Measurements from ENCODE around the gene UBAC1.
"Not testable (repeated sequence)": the region's sequence is repeated elsewhere in the genome, so short reads cannot be mapped to it uniquely, and the experiment has no call there.

Gene UBAC1

GRCh38 chr9:135950135-135950682 lies 11.0 kb downstream of the UBAC1 start:
- H3K36me3 ChIP-seq (ENCODE audit: insufficient read depth, low read length), result peaks cover 23% of the 10 kb centered on the region

DNA sequence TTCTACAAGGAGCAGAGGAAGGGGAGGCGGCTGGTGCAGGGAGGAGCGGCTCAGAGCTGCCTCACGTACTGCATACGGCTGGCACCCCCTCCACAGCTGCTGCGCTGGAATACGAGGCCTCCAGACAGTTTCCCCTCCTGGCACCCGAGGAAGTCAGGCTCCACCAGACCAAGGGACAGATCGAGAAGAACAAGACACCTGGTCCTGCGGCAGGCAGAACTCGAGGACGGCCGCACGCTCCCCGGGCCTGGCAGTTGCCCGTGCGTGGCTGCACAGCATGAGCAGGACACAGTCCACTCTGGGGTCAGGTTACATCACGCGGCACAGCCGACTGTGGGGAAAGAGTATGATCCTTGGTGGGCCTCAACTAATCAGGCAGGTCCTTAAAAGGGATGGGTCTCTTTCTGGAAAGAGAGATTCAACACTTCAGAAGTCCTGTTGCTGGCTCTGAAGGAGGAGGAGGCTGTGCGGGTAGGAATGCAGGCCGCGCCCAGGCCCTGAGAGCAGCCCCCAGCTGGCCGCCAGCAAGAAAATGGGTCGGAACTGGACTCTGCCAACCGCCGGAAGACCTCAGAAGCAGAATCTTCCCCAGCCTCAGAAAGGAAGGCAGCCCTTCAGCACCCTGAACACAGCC lies 11.6 kb downstream of the UBAC1 start:
- Histone ChIP-seq H3K9me3 (ENCODE audit: control insufficient read depth, insufficient read depth, low read length) (no peaks in the 10 kb centered on the region), H3K36me3 (ENCODE audit: insufficient read depth, low read length) (peaks cover 23% of the 10 kb centered on the region), H3K4me1 (ENCODE audit: insufficient read depth, low read length) (no peaks in the 10 kb centered on the region), H3K9ac (ENCODE audit: low read depth, low read length) (no peak overlapping the region)

More at GRCh38 chr9:135950135-135950682, 11.0 kb downstream of the UBAC1 start:
- Histone ChIP-seq H3K9me3 (ENCODE audit: control insufficient read depth, insufficient read depth, low read length) (no peaks in the 10 kb centered on the region), H3K9ac (ENCODE audit: low read depth, low read length) (no peak overlapping the region), H3K4me1 (ENCODE audit: insufficient read depth, low read length) (no peaks in the 10 kb centered on the region)

- Histone ChIP-seq H3K36me3 (ENCODE audit: insufficient read depth, low read length) (peaks cover 23% of the 10 kb centered on the region), H3K9me3 (ENCODE audit: control insufficient read depth, insufficient read depth, low read length) (no peaks in the 10 kb centered on the region), H3K4me1 (ENCODE audit: insufficient read depth, low read length) (no peaks in the 10 kb centered on the region), H3K9ac (ENCODE audit: low read depth, low read length) (no peak overlapping the region)
Observed at GRCh38 chr9:135948968-135949367, 12.2 kb downstream of the UBAC1 start.

GRCh38 chr9:135948446-135948845 lies 12.7 kb downstream of the UBAC1 start:
- Histone ChIP-seq H3K9ac (ENCODE audit: low read depth, low read length) (no peak overlapping the region), H3K4me1 (ENCODE audit: insufficient read depth, low read length) (no peaks in the 10 kb centered on the region), H3K36me3 (ENCODE audit: insufficient read depth, low read length) (peaks cover 20% of the 10 kb centered on the region), H3K9me3 (ENCODE audit: control insufficient read depth, insufficient read depth, low read length) (no peaks in the 10 kb centered on the region)

DNA sequence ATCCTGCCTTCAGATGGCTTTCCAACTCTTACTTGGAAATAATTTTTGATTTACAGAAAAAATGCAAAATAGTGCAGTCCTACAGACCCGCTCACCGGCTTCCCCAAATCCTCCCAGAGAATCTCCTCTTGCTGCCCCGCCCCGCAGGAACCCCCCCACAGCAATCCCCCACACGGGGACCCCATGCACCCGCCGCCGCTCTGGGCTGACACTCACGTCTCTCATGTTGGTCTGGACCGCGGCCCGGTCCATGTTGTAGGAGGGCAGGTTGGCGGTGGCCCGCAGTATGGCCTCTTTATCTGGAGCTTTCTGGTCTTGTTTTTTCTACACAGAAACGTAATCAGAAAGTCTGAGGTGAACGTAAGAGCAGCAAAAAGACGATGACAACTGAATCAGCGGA lies 13.6 kb downstream of the UBAC1 start:
- no peak overlapping the region for H3K9ac ChIP-seq (ENCODE audit: low read depth, low read length)
- no peaks in the 10 kb centered on the region for H3K4me1 ChIP-seq (ENCODE audit: insufficient read depth, low read length)
- peaks cover 14% of the 10 kb centered on the region for H3K36me3 ChIP-seq (ENCODE audit: insufficient read depth, low read length)

GRCh38 chr9:135947105-135947504 lies 14.1 kb downstream of the UBAC1 start:
- peaks cover 11% of the 10 kb centered on the region for H3K36me3 ChIP-seq (ENCODE audit: insufficient read depth, low read length)
- H3K4me1 ChIP-seq (ENCODE audit: insufficient read depth, low read length); H3K9ac ChIP-seq (ENCODE audit: low read depth, low read length); H3K9me3 ChIP-seq (ENCODE audit: control insufficient read depth, insufficient read depth, low read length): not testable (repeated sequence)

More for the DNA sequence above, 13.6 kb downstream of the UBAC1 start:
- H3K9me3 ChIP-seq (ENCODE audit: control insufficient read depth, insufficient read depth, low read length), result no peaks in the 10 kb centered on the region

GRCh38 chr9:135946392-135946994 lies 14.7 kb downstream of the UBAC1 start:
- H3K4me1 ChIP-seq (ENCODE audit: insufficient read depth, low read length), result no peaks in the 10 kb centered on the region
- H3K9ac ChIP-seq (ENCODE audit: low read depth, low read length), result no peak overlapping the region
- H3K36me3 ChIP-seq (ENCODE audit: insufficient read depth, low read length), result peaks cover 11% of the 10 kb centered on the region
- no peaks in the 10 kb centered on the region for H3K9me3 ChIP-seq (ENCODE audit: control insufficient read depth, insufficient read depth, low read length)

DNA sequence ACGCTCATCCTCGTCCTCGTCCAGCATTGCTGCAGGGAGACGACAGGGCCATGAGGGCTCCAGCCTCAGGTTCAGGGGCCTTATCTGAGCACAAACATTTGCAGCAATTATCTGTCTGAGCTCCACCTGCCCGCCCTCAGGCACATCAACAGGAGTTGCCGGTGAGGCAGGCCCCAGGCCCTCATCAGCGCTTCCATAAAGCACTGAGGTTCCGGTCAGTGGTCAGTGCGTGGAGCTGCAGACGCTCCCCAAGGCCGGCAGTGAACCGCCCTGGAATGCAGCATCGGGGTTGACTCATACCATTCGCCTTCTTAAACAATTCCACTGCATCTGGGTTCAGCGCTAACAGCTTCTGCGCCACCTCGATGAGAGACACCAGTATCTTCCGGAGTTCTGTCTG lies 15.2 kb downstream of the UBAC1 start:
- H3K9me3 ChIP-seq (ENCODE audit: control insufficient read depth, insufficient read depth, low read length), result no peaks in the 10 kb centered on the region
- no peak overlapping the region for H3K9ac ChIP-seq (ENCODE audit: low read depth, low read length)
- peaks cover 11% of the 10 kb centered on the region for H3K36me3 ChIP-seq (ENCODE audit: insufficient read depth, low read length)
- H3K4me1 ChIP-seq (ENCODE audit: insufficient read depth, low read length), result no peaks in the 10 kb centered on the region

- Histone ChIP-seq H3K4me1 (ENCODE audit: insufficient read depth, low read length) (no peaks in the 10 kb centered on the region), H3K9ac (ENCODE audit: low read depth, low read length) (no peak overlapping the region), H3K36me3 (ENCODE audit: insufficient read depth, low read length) (peaks cover 11% of the 10 kb centered on the region), H3K9me3 (ENCODE audit: control insufficient read depth, insufficient read depth, low read length) (no peaks in the 10 kb centered on the region)
Observed at GRCh38 chr9:135944444-135945252, 16.5 kb downstream of the UBAC1 start.

- H3K9ac ChIP-seq (ENCODE audit: low read depth, low read length); H3K4me1 ChIP-seq (ENCODE audit: insufficient read depth, low read length); H3K9me3 ChIP-seq (ENCODE audit: control insufficient read depth, insufficient read depth, low read length): not testable (repeated sequence)
- H3K36me3 ChIP-seq (ENCODE audit: insufficient read depth, low read length), result peaks cover 11% of the 10 kb centered on the region
Observed at GRCh38 chr9:135943604-135944003, 17.6 kb downstream of the UBAC1 start.

GRCh38 chr9:135941288-135941995 lies 19.7 kb downstream of the UBAC1 start:
- Histone ChIP-seq H3K9me3 (ENCODE audit: control insufficient read depth, insufficient read depth, low read length) (no peaks in the 10 kb centered on the region; the same call in 1 of the 2 replicates), H3K4me1 (ENCODE audit: insufficient read depth, low read length) (no peaks in the 10 kb centered on the region), H3K36me3 (ENCODE audit: insufficient read depth, low read length) (peaks cover 7% of the 10 kb centered on the region), H3K9ac (ENCODE audit: low read depth, low read length) (no peak overlapping the region)

- Histone ChIP-seq H3K4me1 (ENCODE audit: insufficient read depth, low read length) (no peaks in the 10 kb centered on the region), H3K9me3 (ENCODE audit: control insufficient read depth, insufficient read depth, low read length) (peaks cover 3% of the 10 kb centered on the region), H3K9ac (ENCODE audit: low read depth, low read length) (no peak overlapping the region), H3K36me3 (ENCODE audit: insufficient read depth, low read length) (peaks cover 7% of the 10 kb centered on the region)
Observed at GRCh38 chr9:135939351-135940265, 21.6 kb downstream of the UBAC1 start.
